ENCODE results near the gene CEP89. TPM values are rescaled to one million over a fixed set of nuclear protein-coding genes. Genes with fewer than 3 reads are reported as not detected.

The CEP89 gene
- total and polyA plus RNA-seq, 4 donors: 8.7 to 18.7 (median 14.0) TPM

DNA sequence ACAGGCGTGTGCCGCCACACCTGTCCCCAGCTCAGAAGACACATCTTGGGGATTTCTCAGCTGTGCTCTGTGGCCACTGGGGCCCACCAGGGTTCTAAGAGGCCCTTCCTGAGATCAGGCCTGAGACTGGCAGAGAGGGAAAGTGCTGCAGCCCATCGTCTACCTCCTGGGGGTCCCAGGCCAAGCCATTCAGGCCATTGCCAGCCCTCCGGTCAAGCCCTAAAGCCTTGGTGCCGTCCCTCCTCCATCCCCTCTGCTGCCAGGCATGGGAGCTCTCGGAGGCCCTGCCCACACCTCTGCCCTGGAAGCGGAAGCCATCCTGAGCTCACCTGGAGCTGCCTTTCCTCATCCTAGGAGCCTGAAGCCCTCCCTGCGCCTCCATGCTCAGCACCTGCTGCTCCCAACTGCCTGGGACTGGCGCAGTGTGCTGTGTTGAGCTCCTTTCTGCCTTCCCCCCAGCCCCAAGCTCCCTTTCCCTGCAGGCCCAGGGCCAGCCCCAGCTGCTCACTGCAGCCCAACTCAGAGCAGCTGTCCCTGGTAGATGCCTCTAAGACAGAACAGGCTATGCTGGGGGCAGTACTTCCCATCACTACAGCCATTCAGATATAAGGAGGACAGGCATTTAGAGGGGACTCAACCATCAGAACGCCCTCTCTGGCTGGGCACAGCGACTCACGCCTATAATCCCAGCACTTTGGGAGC lies 105.0 kb downstream of the CEP89 start:
- TF ChIP-seq, protein P1, sequence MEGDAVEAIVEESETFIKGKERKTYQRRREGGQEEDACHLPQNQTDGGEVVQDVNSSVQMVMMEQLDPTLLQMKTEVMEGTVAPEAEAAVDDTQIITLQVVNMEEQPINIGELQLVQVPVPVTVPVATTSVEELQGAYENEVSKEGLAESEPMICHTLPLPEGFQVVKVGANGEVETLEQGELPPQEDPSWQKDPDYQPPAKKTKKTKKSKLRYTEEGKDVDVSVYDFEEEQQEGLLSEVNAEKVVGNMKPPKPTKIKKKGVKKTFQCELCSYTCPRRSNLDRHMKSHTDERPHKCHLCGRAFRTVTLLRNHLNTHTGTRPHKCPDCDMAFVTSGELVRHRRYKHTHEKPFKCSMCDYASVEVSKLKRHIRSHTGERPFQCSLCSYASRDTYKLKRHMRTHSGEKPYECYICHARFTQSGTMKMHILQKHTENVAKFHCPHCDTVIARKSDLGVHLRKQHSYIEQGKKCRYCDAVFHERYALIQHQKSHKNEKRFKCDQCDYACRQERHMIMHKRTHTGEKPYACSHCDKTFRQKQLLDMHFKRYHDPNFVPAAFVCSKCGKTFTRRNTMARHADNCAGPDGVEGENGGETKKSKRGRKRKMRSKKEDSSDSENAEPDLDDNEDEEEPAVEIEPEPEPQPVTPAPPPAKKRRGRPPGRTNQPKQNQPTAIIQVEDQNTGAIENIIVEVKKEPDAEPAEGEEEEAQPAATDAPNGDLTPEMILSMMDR (IDR thresholded peaks at IDR 0.05; ENCODE audit: control extremely low read depth, extremely low read depth): no peak
- 90 to 92% methylated on average over 12 of the region's 12 CpGs for WGBS, 2 donors
- no peak for DNase-seq
- ATAC-seq (ENCODE audit: insufficient read depth, low FRiP score): no peak
- H3K9ac ChIP-seq (ENCODE audit: insufficient read depth in 1 of 2, low read length in 2 of 2): no peak overlapping the region
- no peaks in the 10 kb centered on the region for H3K4me1 ChIP-seq (ENCODE audit: control insufficient read depth in 5 of 5, insufficient read depth in 5 of 5, low read length in 5 of 5)
- H3K27me3 ChIP-seq (ENCODE audit: control insufficient read depth in 3 of 3, insufficient read depth in 3 of 3, low read length in 2 of 3): no peaks in the 10 kb centered on the region
- no peak overlapping the region for H3K27ac ChIP-seq (ENCODE audit: low read depth in 1 of 2, low read length in 1 of 2)
- H3K9me3 ChIP-seq (ENCODE audit: control insufficient read depth in 4 of 4, insufficient read depth in 3 of 4, low read length in 3 of 4): no peaks in the 10 kb centered on the region
- no peaks in the 10 kb centered on the region for H3K36me3 ChIP-seq (ENCODE audit: control insufficient read depth in 4 of 4, insufficient read depth in 4 of 4, low read length in 4 of 4)
- no peak overlapping the region for H3K4me3 ChIP-seq

DNA sequence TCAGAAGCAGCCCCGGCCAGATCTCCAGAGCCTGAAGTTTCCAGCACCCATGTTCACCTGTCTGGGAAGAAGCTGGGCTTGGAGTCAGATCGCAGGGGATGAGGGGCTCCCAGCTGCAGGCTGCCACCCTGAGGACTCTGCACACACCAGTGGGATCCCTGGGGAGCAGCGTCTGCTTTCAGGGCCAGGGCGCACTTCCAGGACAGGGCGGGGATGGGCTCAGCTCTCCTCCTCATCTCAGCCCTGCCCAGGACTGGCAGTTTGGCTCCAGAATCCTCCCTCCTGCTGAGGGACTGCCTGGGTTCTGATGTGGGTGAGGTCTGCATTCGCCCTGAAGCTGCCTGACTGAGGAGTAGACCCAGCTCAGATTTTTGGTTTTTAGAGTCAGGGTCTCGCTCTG lies 105.7 kb downstream of the CEP89 start:
- Histone ChIP-seq H3K4me3 (no peak overlapping the region), H3K27ac (ENCODE audit: low read depth in 1 of 2, low read length in 1 of 2) (no peak overlapping the region), H3K9ac (ENCODE audit: insufficient read depth in 1 of 2, low read length in 2 of 2) (no peak overlapping the region), H3K27me3 (ENCODE audit: control insufficient read depth in 3 of 3, insufficient read depth in 3 of 3, low read length in 2 of 3) (no peaks in the 10 kb centered on the region), H3K9me3 (ENCODE audit: control insufficient read depth in 4 of 4, insufficient read depth in 3 of 4, low read length in 3 of 4) (no peaks in the 10 kb centered on the region), H3K4me1 (ENCODE audit: control insufficient read depth in 5 of 5, insufficient read depth in 5 of 5, low read length in 5 of 5) (no peaks in the 10 kb centered on the region), H3K36me3 (ENCODE audit: control insufficient read depth in 4 of 4, insufficient read depth in 4 of 4, low read length in 4 of 4) (no peaks in the 10 kb centered on the region)
- ATAC-seq (ENCODE audit: insufficient read depth, low FRiP score): no peak
- WGBS, 2 donors: 83 to 87% methylated on average over 7 of the region's 7 CpGs
- TF ChIP-seq, protein P1 (IDR thresholded peaks at IDR 0.05; ENCODE audit: control extremely low read depth, extremely low read depth): no peak
- DNase-seq: no peak

DNA sequence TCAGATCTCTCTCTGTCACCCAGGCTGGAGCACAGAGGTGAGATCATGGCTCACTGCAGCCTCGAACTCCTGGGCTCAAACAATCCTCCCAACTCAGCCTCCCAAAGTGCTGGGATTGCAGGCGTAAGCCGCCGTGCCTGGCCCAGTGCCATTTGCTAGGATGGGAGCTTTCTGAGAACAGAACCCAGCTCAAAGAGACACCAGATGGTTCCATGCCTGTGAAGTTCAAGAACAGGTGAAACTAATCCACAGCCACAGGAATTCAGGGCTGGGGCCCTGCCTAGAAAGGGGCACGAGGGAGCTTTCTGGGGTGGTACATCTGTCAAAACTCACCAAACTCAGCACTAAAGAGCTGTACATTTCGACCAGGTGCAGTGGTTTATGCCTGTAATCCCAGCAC lies 106.4 kb downstream of the CEP89 start:
- Histone ChIP-seq H3K9me3 (ENCODE audit: control insufficient read depth in 4 of 4, insufficient read depth in 3 of 4, low read length in 3 of 4) (no peaks in the 10 kb centered on the region), H3K4me3 (no peak overlapping the region), H3K27me3 (ENCODE audit: control insufficient read depth in 3 of 3, insufficient read depth in 3 of 3, low read length in 2 of 3) (no peaks in the 10 kb centered on the region), H3K27ac (ENCODE audit: low read depth in 1 of 2, low read length in 1 of 2) (no peak overlapping the region), H3K4me1 (ENCODE audit: control insufficient read depth in 5 of 5, insufficient read depth in 5 of 5, low read length in 5 of 5) (no peaks in the 10 kb centered on the region), H3K9ac (ENCODE audit: insufficient read depth in 1 of 2, low read length in 2 of 2) (no peak overlapping the region), H3K36me3 (ENCODE audit: control insufficient read depth in 4 of 4, insufficient read depth in 4 of 4, low read length in 4 of 4) (no peaks in the 10 kb centered on the region)
- DNase-seq (no peak), ATAC-seq (ENCODE audit: insufficient read depth, low FRiP score) (no peak)
- 82 to 89% methylated on average over 6 of the region's 6 CpGs for WGBS, 2 donors
- TF ChIP-seq, protein P1 (IDR thresholded peaks at IDR 0.05; ENCODE audit: control extremely low read depth, extremely low read depth): no peak

All from lung (tissue), 12 donors.